ENCODE results near the gene RASEF. TPM values are rescaled to one million over a fixed set of nuclear protein-coding genes. Genes with fewer than 3 reads are reported as not detected.

Gene RASEF
- total RNA-seq, 1 experiment from 2014 or later, result 0.09 TPM

DNA sequence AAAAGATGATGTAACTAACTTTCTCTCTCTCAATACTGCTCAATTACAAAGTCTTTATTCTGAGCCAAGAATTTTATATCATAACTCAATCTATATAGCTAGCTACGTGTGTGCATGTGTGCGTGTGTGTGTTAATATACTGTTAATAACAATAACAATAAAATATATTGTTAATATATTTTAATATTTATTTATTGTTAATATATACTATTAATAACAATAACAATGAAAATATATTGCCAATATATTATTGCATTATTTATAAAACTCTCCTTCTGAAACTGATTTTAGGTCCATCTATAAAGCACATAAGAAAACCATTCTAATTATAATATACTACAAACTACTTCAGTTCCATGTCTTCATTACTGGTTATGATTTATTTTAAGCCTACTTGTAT, 60.6 kb downstream of the RASEF start:
- BruUV-seq (replicated peaks), result no TSS peak
- Histone ChIP-seq H3K27ac (ENCODE audit: low read depth, low read length, poor library complexity, severe bottlenecking) (no peak overlapping the region), H3K4me3 (ENCODE audit: low read depth, low read length, poor library complexity, severe bottlenecking) (no peak overlapping the region), H3K27me3 (replicated peaks; ENCODE audit: insufficient read depth, low read depth, low read length, poor library complexity) (no peaks in the 10 kb centered on the region), H3K9me3 (ENCODE audit: low read depth, low read length, poor library complexity, severe bottlenecking) (no peaks in the 10 kb centered on the region), H3K4me1 (ENCODE audit: insufficient read depth, low read length, poor library complexity, severe bottlenecking) (no peaks in the 10 kb centered on the region), H3K36me3 (ENCODE audit: insufficient read depth, low read length, poor library complexity, severe bottlenecking) (no peaks in the 10 kb centered on the region)
- no peak for DNase-seq (ENCODE audit: low spot score)
- POLR2A ChIA-PET (ENCODE audit: low non-redundant PET), result no interaction called here
- intact Hi-C loops (cut with micrococcal nuclease; ENCODE audit: unreplicated experiment), result no loop called here
- TF ChIP-seq, protein P1, sequence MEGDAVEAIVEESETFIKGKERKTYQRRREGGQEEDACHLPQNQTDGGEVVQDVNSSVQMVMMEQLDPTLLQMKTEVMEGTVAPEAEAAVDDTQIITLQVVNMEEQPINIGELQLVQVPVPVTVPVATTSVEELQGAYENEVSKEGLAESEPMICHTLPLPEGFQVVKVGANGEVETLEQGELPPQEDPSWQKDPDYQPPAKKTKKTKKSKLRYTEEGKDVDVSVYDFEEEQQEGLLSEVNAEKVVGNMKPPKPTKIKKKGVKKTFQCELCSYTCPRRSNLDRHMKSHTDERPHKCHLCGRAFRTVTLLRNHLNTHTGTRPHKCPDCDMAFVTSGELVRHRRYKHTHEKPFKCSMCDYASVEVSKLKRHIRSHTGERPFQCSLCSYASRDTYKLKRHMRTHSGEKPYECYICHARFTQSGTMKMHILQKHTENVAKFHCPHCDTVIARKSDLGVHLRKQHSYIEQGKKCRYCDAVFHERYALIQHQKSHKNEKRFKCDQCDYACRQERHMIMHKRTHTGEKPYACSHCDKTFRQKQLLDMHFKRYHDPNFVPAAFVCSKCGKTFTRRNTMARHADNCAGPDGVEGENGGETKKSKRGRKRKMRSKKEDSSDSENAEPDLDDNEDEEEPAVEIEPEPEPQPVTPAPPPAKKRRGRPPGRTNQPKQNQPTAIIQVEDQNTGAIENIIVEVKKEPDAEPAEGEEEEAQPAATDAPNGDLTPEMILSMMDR (conservative IDR thresholded peaks at IDR 0.05; ENCODE audit: low read depth, low read length), result no peak
- no peak for TF ChIP-seq EZH2 (IDR thresholded peaks at IDR 0.05; ENCODE audit: borderline replicate concordance, low read depth, low read length, poor library complexity, severe bottlenecking)
- CTCF ChIA-PET, result no interaction called here

DNA sequence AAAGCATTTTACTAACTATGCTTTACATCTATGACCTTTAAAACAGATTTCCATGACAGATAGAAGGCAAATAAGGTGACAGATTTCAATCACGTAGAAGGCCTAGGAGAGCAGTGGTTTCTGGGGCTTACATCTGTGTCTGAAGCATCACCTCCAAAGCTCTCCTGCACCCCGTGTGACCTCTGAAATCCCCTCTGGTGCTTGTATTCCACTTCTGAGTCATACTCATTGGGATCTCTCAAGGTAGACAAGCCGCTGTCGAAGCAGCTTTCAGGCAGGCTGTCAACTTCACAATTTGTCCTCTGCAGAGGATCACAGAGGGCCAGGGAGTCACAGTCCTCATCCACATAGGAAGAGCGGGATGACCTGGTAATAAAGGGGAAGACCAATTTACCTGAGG, 62.2 kb downstream of the RASEF start:
- H3K36me3 ChIP-seq (ENCODE audit: insufficient read depth, low read length, poor library complexity, severe bottlenecking), result no peaks in the 10 kb centered on the region
- no peaks in the 10 kb centered on the region for H3K4me1 ChIP-seq (ENCODE audit: insufficient read depth, low read length, poor library complexity, severe bottlenecking)
- DNase-seq (ENCODE audit: low spot score), result no peak
- H3K4me3 ChIP-seq (ENCODE audit: low read depth, low read length, poor library complexity, severe bottlenecking), result no peak overlapping the region
- ChIA-PET CTCF (no interaction called here), POLR2A (ENCODE audit: low non-redundant PET) (no interaction called here)
- no TSS peak for BruUV-seq (replicated peaks)
- intact Hi-C loops (cut with micrococcal nuclease; ENCODE audit: unreplicated experiment), result no loop called here
- no peaks in the 10 kb centered on the region for H3K27me3 ChIP-seq (replicated peaks; ENCODE audit: insufficient read depth, low read depth, low read length, poor library complexity)
- H3K27ac ChIP-seq (ENCODE audit: low read depth, low read length, poor library complexity, severe bottlenecking), result no peak overlapping the region
- H3K9me3 ChIP-seq (ENCODE audit: low read depth, low read length, poor library complexity, severe bottlenecking), result no peaks in the 10 kb centered on the region
- TF ChIP-seq, protein P1 (conservative IDR thresholded peaks at IDR 0.05; ENCODE audit: low read depth, low read length), result no peak
- TF ChIP-seq EZH2 (IDR thresholded peaks at IDR 0.05; ENCODE audit: borderline replicate concordance, low read depth, low read length, poor library complexity, severe bottlenecking), result no peak

DNA sequence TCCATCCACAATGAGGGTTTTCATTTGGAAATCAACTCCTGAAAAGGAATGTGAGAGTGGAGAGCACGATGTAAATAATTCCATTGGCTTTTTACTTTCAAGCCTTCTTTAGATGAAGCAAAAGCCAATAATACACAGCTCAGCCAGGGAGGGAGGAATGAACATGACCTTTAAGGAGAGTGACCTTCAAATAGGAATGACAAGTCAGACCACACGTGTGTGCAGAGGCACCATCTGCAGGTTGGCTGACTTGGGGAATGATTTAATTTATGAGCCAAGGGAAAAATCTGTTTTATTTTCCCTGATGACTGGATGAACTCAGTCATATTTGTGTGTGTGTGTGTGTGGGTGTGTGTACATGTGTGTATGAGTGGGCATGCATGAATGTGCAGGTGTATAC, 64.5 kb downstream of the RASEF start:
- H3K36me3 ChIP-seq (ENCODE audit: insufficient read depth, low read length, poor library complexity, severe bottlenecking), result no peaks in the 10 kb centered on the region
- no peak for TF ChIP-seq EZH2 (IDR thresholded peaks at IDR 0.05; ENCODE audit: borderline replicate concordance, low read depth, low read length, poor library complexity, severe bottlenecking)
- no peak overlapping the region for H3K4me3 ChIP-seq (ENCODE audit: low read depth, low read length, poor library complexity, severe bottlenecking)
- POLR2A ChIA-PET (ENCODE audit: low non-redundant PET), result no interaction called here
- H3K4me1 ChIP-seq (ENCODE audit: insufficient read depth, low read length, poor library complexity, severe bottlenecking), result no peaks in the 10 kb centered on the region
- intact Hi-C loops (cut with micrococcal nuclease; ENCODE audit: unreplicated experiment), result no loop called here
- BruUV-seq (replicated peaks), result no TSS peak
- CTCF ChIA-PET, result no interaction called here
- DNase-seq (ENCODE audit: low spot score), result no peak
- no peaks in the 10 kb centered on the region for H3K9me3 ChIP-seq (ENCODE audit: low read depth, low read length, poor library complexity, severe bottlenecking)
- no peak overlapping the region for H3K27ac ChIP-seq (ENCODE audit: low read depth, low read length, poor library complexity, severe bottlenecking)
- H3K27me3 ChIP-seq (replicated peaks; ENCODE audit: insufficient read depth, low read depth, low read length, poor library complexity), result no peaks in the 10 kb centered on the region

DNA sequence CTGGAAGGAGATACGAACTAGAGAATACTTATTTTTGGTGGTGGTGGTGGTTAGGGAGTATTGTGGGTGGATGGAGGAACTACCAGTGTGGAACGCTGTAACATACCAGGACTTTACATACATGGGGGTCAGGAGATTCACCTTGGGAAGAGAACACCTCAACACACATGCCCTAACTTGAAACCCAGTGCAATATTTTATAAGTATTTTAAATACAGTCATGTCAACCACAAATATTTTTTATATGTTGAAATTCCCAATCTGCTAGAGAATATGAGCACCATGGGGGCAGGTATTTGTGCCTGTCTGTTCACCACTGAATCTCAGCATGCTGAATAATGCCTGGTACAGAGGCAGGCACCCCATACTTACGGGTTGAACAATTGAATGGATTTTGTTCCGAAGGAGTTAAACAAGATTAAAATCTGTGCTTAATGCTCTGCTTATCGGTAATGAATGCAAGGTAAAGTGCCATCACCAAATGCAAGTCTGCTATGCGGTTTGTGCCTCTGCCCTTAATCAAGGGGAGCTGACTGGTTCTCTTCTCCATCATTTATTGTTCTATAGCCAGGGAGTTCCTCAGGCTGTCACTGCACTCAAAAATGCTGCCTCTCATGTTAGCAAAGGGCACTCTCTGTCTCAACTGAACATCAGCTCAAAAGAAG, 65.3 kb downstream of the RASEF start:
- TF ChIP-seq, protein P1 (conservative IDR thresholded peaks at IDR 0.05; ENCODE audit: low read depth, low read length), result no peak
- no peak for TF ChIP-seq EZH2 (IDR thresholded peaks at IDR 0.05; ENCODE audit: borderline replicate concordance, low read depth, low read length, poor library complexity, severe bottlenecking)
- no peak for DNase-seq (ENCODE audit: low spot score)
- intact Hi-C loops (cut with micrococcal nuclease; ENCODE audit: unreplicated experiment), result no loop called here
- Histone ChIP-seq H3K9me3 (ENCODE audit: low read depth, low read length, poor library complexity, severe bottlenecking) (no peaks in the 10 kb centered on the region), H3K36me3 (ENCODE audit: insufficient read depth, low read length, poor library complexity, severe bottlenecking) (no peaks in the 10 kb centered on the region), H3K4me1 (ENCODE audit: insufficient read depth, low read length, poor library complexity, severe bottlenecking) (no peaks in the 10 kb centered on the region), H3K27me3 (replicated peaks; ENCODE audit: insufficient read depth, low read depth, low read length, poor library complexity) (no peaks in the 10 kb centered on the region), H3K4me3 (ENCODE audit: low read depth, low read length, poor library complexity, severe bottlenecking) (no peak overlapping the region), H3K27ac (ENCODE audit: low read depth, low read length, poor library complexity, severe bottlenecking) (no peak overlapping the region)
- ChIA-PET POLR2A (ENCODE audit: low non-redundant PET) (no interaction called here), CTCF (no interaction called here)
- no TSS peak for BruUV-seq (replicated peaks)

All from A673 (cell line).